Measurements from ENCODE around the gene NXT2.

Gene NXT2

GRCh38 chrX:109536439-109537323, at the start of gene NXT2:
TSS of gene NXT2 (plus strand) at chrX:109536844. CDS start at chrX:109537007, 163 bp downstream.
- intact Hi-C loops (cut with DNase I; ENCODE audit: low total_unique reads): no loop called here
- Histone ChIP-seq H3K36me3 (no peaks in the 10 kb centered on the region), H3K9me3 (no peaks in the 10 kb centered on the region), H3K4me3 (peak within 1 kb of the TSS; percentile 60 to 61), H3K4me1 (no peaks in the 10 kb centered on the region), H3K27ac (peak within 1 kb of the TSS; percentile 81 to 86), H3K27me3 (no peaks in the 10 kb centered on the region)
- no peak for TF ChIP-seq CTCF (IDR thresholded peaks at IDR 0.05)
- peak; percentile 90 to 94 for DNase-seq

DNA sequence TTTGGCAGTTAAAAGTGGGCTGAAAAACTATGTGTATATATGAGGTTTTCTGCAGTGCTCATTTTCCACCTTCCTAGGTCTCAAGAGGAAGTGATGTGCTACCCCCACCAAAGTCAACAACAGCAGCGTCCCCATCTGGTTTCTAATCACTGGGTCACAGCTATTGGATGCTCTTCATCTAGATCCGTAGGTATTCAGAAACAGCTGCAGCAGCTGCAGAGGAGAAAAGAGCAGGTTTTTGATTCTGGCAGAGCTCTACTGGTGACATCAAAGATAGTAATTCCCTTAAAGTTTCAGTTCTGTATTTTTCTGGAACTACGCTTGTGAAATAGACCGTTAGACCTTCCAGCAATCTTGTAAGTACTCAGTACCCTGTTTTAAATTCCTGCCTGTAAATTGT, 49.0 kb upstream of the NXT2 start:
- no peak for TF ChIP-seq CTCF (IDR thresholded peaks at IDR 0.05)
- H3K27me3 ChIP-seq: no peaks in the 10 kb centered on the region
- H3K4me3 ChIP-seq: no peak overlapping the region
- intact Hi-C loops (cut with DNase I; ENCODE audit: low total_unique reads): no loop called here
- DNase-seq: no peak
- no peaks in the 10 kb centered on the region for H3K36me3 ChIP-seq
- H3K27ac ChIP-seq: no peak overlapping the region
- no peaks in the 10 kb centered on the region for H3K4me1 ChIP-seq
- H3K9me3 ChIP-seq: no peaks in the 10 kb centered on the region

- no peaks in the 10 kb centered on the region for H3K27me3 ChIP-seq
- H3K27ac ChIP-seq: no peak overlapping the region
- H3K4me1 ChIP-seq: no peaks in the 10 kb centered on the region
- no peak for TF ChIP-seq CTCF (IDR thresholded peaks at IDR 0.05)
- no peaks in the 10 kb centered on the region for H3K36me3 ChIP-seq
- no peak overlapping the region for H3K4me3 ChIP-seq
- H3K9me3 ChIP-seq: no peaks in the 10 kb centered on the region
- DNase-seq: no peak
- intact Hi-C loops (cut with DNase I; ENCODE audit: low total_unique reads): no loop called here
These were observed 47.5 kb upstream of the NXT2 start for GRCh38 chrX:109489174-109489573.

DNA sequence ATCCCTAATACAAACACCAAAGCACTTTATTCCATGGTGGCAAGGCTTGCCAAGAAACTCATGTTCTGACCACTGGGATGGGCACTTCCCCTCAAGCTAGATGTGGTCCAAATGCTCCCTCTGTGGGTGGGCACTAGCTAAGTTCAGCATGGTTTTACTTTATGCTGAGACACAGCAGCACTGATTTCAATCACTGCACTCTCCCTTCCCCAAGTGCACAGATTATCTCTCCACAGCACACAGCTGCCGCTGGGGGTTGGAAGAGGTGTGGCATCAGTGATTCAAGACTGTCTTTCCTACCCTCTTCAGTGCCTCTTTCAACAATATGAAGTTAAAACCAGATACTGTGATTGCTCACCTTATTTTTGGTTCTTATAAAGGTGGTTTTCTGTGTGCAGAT, 38.2 kb upstream of the NXT2 start:
- Histone ChIP-seq H3K36me3 (no peaks in the 10 kb centered on the region), H3K4me3 (no peak overlapping the region), H3K9me3 (no peaks in the 10 kb centered on the region), H3K27ac (no peak overlapping the region), H3K27me3 (no peaks in the 10 kb centered on the region), H3K4me1 (no peaks in the 10 kb centered on the region)
- DNase-seq: no peak
- TF ChIP-seq CTCF (IDR thresholded peaks at IDR 0.05): no peak
- intact Hi-C loops (cut with DNase I; ENCODE audit: low total_unique reads): no loop called here

DNA sequence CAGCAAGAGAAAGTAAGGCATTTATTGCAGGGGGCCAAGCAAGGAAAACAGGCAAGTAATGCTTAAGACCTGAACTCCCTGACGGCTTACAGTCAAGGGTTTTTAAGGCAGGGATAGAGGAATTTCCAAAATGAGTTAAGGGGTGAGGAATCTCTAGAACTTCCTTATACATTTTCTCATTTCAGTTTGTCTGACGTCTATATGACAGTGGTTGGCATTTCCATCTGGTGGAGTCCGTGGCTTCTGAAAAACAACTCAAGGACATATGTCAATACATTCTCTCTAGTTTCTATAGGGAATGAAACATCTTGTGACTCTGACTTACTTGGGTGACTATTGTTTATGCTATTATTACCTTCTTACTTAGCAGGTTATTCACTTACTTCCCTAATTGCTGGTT, 35.5 kb upstream of the NXT2 start:
- no peak for TF ChIP-seq CTCF (IDR thresholded peaks at IDR 0.05)
- intact Hi-C loops (cut with DNase I; ENCODE audit: low total_unique reads): no loop called here
- H3K27me3 ChIP-seq: no peaks in the 10 kb centered on the region

More for the DNA sequence above, 35.5 kb upstream of the NXT2 start:
- Histone ChIP-seq H3K4me3 (no peak overlapping the region), H3K36me3 (no peaks in the 10 kb centered on the region), H3K4me1 (no peaks in the 10 kb centered on the region), H3K27ac (no peak overlapping the region), H3K9me3 (no peaks in the 10 kb centered on the region)
- DNase-seq: no peak

Measured in tibial artery (tissue), 4 donors.